A549 treated with Mapracorat at 1 μM for 4 hours (cell line): ENCODE data around the gene SUB1. TPM values are rescaled to one million over a fixed set of nuclear protein-coding genes. Genes with fewer than 3 reads are reported as not detected.

ENCODE experiments used
- total RNA-seq: library from RNA; stranded (reverse); fragments of 200-300 nt; extraction: Qiagen RNA extraction; gene quantifications from 5 replicates; pipeline ENCODE4 v1.2.3, GENCODE V29; 2022

SUB1 gene
- total RNA-seq: 211 to 273 TPM (median 261 TPM) in 5 replicates

GRCh38 chr5:32585446-32586275, at the start of gene SUB1:
TSS of gene SUB1 (plus strand) at chr5:32585557. CDS start at chr5:32588513, 2,956 bp downstream.

Other genes with a start within 250 kb of the SUB1 start
- gene ZFR, start 140.8 kb upstream of the SUB1 start, total RNA-seq: 54.8 to 67.6 TPM (median 58.4 TPM) in 5 replicates
- gene NPR3, start 125.8 kb downstream of the SUB1 start, total RNA-seq: 15.4 to 19.6 TPM (median 16.7 TPM) in 5 replicates